Keratinocyte (primary cell): Measurements from ENCODE around the gene KCNF1. TPM values are rescaled to one million over a fixed set of nuclear protein-coding genes. Genes with fewer than 3 reads are reported as not detected.

Experiments used
- DNase-seq: peaks from one replicate; pipeline ENCODE4 v3.0.0-alpha.2; 2011; ENCODE audit warnings: low read depth, missing footprints, low spot score
- FAIRE-seq: peaks from 2 replicates; lab custom pipeline; 2011; peaks lifted over from hg19 to GRCh38; lab: Jason Lieb, UNC
- H2AFZ ChIP-seq: 2 replicates; pipeline ENCODE4 v1.6.0; 2012; ENCODE audit warnings: low read length, control low read depth, inconsistent platforms; ENCODE audit not compliant: control insufficient read depth
- H3K27ac ChIP-seq: 2 replicates; pipeline ENCODE4 v1.5.1; 2011; ENCODE audit warnings: low read length; ENCODE audit not compliant: control insufficient read depth, insufficient read depth
- H3K27me3 ChIP-seq: 3 replicates; pipeline ENCODE4 v1.6.0; 2011; ENCODE audit warnings: low read length; ENCODE audit not compliant: control insufficient read depth, insufficient read depth; ENCODE audit errors: extremely low read depth
- H3K36me3 ChIP-seq, 2 experiments: 2 replicates in 1 of 2; 3 replicates in 1 of 2; pipeline ENCODE4 v1.5.1; 2011; ENCODE audit warnings: low read length in 2 of 2, mild to moderate bottlenecking in 1 of 2; ENCODE audit not compliant: control insufficient read depth in 2 of 2, insufficient read depth in 2 of 2; ENCODE audit errors: extremely low read depth in 1 of 2
- H3K4me1 ChIP-seq: 3 replicates; pipeline ENCODE4 v1.5.1; 2011; ENCODE audit warnings: low read length; ENCODE audit not compliant: control insufficient read depth, insufficient read depth; ENCODE audit errors: extremely low read depth
- H3K4me2 ChIP-seq: 3 replicates; pipeline ENCODE4 v1.6.0; 2011; ENCODE audit warnings: low read depth, low read length; ENCODE audit not compliant: control insufficient read depth, insufficient read depth; ENCODE audit errors: extremely low read depth
- H3K4me3 ChIP-seq, 3 experiments: fragments of 200-600 bp in 1 of 3; sonication (generic) in 1 of 3; 2 replicates in 2 of 3; 3 replicates in 1 of 3; pipeline ENCODE4 v1.5.1; 2011 to 2016; ENCODE audit warnings: low read length in 3 of 3, mild to moderate bottlenecking in 3 of 3, control low read depth in 2 of 3, inconsistent platforms in 1 of 3, low read depth in 1 of 3, mixed read lengths in 1 of 3, mixed run types in 1 of 3, moderate library complexity in 1 of 3; ENCODE audit not compliant: control insufficient read depth in 2 of 3, insufficient read depth in 2 of 3; ENCODE audit errors: extremely low read depth in 1 of 3
- H3K79me2 ChIP-seq: 2 replicates; pipeline ENCODE4 v1.6.0; 2012; ENCODE audit warnings: low read length; ENCODE audit not compliant: control insufficient read depth, insufficient read depth
- H3K9ac ChIP-seq: 3 replicates; pipeline ENCODE4 v1.6.0; 2011; ENCODE audit warnings: low read length; ENCODE audit not compliant: control insufficient read depth, insufficient read depth; ENCODE audit errors: extremely low read depth
- H3K9me1 ChIP-seq: 3 replicates; pipeline ENCODE4 v1.6.0; 2011; ENCODE audit warnings: low read length; ENCODE audit not compliant: control insufficient read depth, insufficient read depth; ENCODE audit errors: extremely low read depth
- H3K9me3 ChIP-seq: 2 replicates; pipeline ENCODE4 v1.5.1; 2012; ENCODE audit warnings: low read depth, low read length; ENCODE audit not compliant: control insufficient read depth
- H4K20me1 ChIP-seq: 3 replicates; pipeline ENCODE4 v1.6.0; 2011; ENCODE audit warnings: low read length; ENCODE audit not compliant: control insufficient read depth, insufficient read depth; ENCODE audit errors: extremely low read depth
- CTCF ChIP-seq, 3 experiments: IDR thresholded peaks in 1 of 3; conservative IDR thresholded peaks in 1 of 3; optimal IDR thresholded peaks in 1 of 3; 2 replicates in 2 of 3; 3 replicates in 1 of 3; pipeline versions ENCODE3 to v1.5.1; 2011; ENCODE audit warnings: low read length in 3 of 3, mild to moderate bottlenecking in 3 of 3, moderate library complexity in 2 of 3, control low read depth in 1 of 3, inconsistent platforms in 1 of 3; ENCODE audit not compliant: insufficient read depth in 2 of 3; ENCODE audit errors: extremely low read depth in 1 of 3
- EZH2 ChIP-seq: IDR thresholded peaks from one replicate; pipeline ENCODE4 v1.6.1; 2012; ENCODE audit warnings: inconsistent platforms, mild to moderate bottlenecking, low read length, moderate library complexity
- dilution Hi-C: fragments of 300-500 bp; cut with MboI; formaldehyde crosslinking; loops from one replicate; pipeline ENCODE4 v1.7.0; 2020; ENCODE audit warnings: low sequenced_read_pairs; ENCODE audit not compliant: extremely low pct_ligation_motif_present
- polyA plus RNA-seq, 5 experiments: library from polyadenylated mRNA; depleted of rRNA in 3 of 5; stranded (reverse) in 3 of 5; stranded (forward) in 1 of 5; unstranded in 1 of 5; fragments of >200 nt; gene quantifications; 1 replicate in 1 of 5; 2 replicates in 3 of 5; 3 replicates in 1 of 5; pipeline versions ENCODE4 v1.2.1 to v1.2.3, GENCODE V29; 2011 to 2012; ENCODE audit warnings: missing spikeins in 2 of 5, low read depth in 1 of 5, low replicate concordance in 1 of 5

KCNF1 gene
- polyA plus RNA-seq, 1 donor (not counting 4 experiments of a cell fraction or from before 2014, with no cell fraction given), result 0.05 TPM

- no peaks in the 10 kb centered on the region for H3K36me3 ChIP-seq
- no peak overlapping the region for H3K4me3 ChIP-seq
- H3K9me3 ChIP-seq, result no peaks in the 10 kb centered on the region
- H4K20me1 ChIP-seq, result no peaks in the 10 kb centered on the region
- H3K27ac ChIP-seq, result no peak overlapping the region
- no peak overlapping the region for H3K4me2 ChIP-seq
- no peak for TF ChIP-seq CTCF (optimal IDR thresholded peaks at IDR 0.05 in 1 of 3, IDR thresholded peaks at IDR 0.05 in 1 of 3, conservative IDR thresholded peaks at IDR 0.05 in 1 of 3; ENCODE audit: extremely low read depth in 1 of 3, insufficient read depth in 2 of 3, low read length in 3 of 3)
- TF ChIP-seq EZH2, result no peak
- H3K27me3 ChIP-seq, result peaks cover 48% of the 10 kb centered on the region
- H3K9ac ChIP-seq, result no peak overlapping the region
- no peak overlapping the region for H2AFZ ChIP-seq
- dilution Hi-C loops, result no loop called here
- H3K9me1 ChIP-seq, result no peaks in the 10 kb centered on the region
- DNase-seq, result no peak
- H3K79me2 ChIP-seq, result no peaks in the 10 kb centered on the region
- no peaks in the 10 kb centered on the region for H3K4me1 ChIP-seq
- FAIRE-seq, result no peak
Measured at GRCh38 chr2:10912796-10913455, 1.2 kb downstream of the KCNF1 start.

- TF ChIP-seq EZH2 (no peak), CTCF (optimal IDR thresholded peaks at IDR 0.05 in 1 of 3, IDR thresholded peaks at IDR 0.05 in 1 of 3, conservative IDR thresholded peaks at IDR 0.05 in 1 of 3; ENCODE audit: extremely low read depth in 1 of 3, insufficient read depth in 2 of 3, low read length in 3 of 3) (no peak)
- H3K9me1 ChIP-seq, result no peaks in the 10 kb centered on the region
- H3K4me2 ChIP-seq, result no peak overlapping the region
- no peaks in the 10 kb centered on the region for H3K9me3 ChIP-seq
- DNase-seq (no peak), FAIRE-seq (no peak)
- no peaks in the 10 kb centered on the region for H3K4me1 ChIP-seq
- H3K79me2 ChIP-seq, result no peaks in the 10 kb centered on the region
- dilution Hi-C loops, result no loop called here
- no peak overlapping the region for H3K27ac ChIP-seq
- H3K9ac ChIP-seq, result no peak overlapping the region
- no peaks in the 10 kb centered on the region for H3K36me3 ChIP-seq
- H4K20me1 ChIP-seq, result no peaks in the 10 kb centered on the region
- H3K27me3 ChIP-seq, result peaks cover 49% of the 10 kb centered on the region
- no peak overlapping the region for H3K4me3 ChIP-seq
- no peak overlapping the region for H2AFZ ChIP-seq
Measured at GRCh38 chr2:10913501-10914271, 2.0 kb downstream of the KCNF1 start.
